Globus pallidus (tissue), 1 donor: ENCODE measurements around the gene ARID3B.
"Not testable (repeated sequence)": the region's sequence is repeated elsewhere in the genome, so short reads cannot be mapped to it uniquely, and the experiment has no call there.

Experiments
- DNase-seq: peaks from one replicate; pipeline ENCODE4 v3.0.0-alpha.2; 2015; ENCODE audit warnings: low spot score

ARID3B gene

DNA sequence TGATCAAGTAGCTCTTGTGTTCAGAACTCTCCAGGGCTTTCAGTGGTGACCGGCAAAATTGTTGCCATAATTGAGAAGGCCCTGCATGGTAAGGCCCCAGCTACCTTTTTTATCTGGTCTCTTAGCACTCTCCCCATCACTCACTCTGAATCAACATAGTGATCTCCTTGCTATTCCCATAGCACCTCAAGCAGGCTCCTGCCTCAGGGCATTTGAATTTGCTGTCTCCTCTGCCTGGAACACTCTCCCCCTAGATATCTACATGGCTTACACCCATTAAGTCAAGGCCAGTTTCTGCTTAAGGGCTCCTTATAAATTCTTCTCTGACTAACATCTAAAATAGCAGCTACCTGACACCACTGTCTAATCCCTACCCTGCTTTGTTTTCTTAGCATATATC, 3.3 kb upstream of the ARID3B start:
- no peak for DNase-seq

DNA sequence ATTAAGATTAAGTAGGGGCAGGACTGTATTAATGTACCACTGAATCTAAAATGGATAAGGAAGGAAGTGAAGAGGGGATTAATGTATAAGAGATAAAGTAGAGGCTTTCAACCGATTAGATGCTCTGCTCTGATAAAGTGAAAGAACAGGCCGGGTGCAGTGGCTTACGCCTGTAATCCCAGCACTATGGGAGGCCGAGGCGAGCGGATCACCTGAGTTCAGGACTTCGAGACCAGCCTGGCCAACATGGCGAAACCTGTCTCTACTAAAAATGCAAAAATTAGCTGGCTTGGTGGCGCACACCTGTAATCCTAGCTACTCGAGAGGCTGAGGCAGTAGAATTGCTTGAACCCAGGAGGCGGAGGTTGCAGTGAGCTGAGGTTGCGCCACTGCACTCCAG, 1.5 kb upstream of the ARID3B start:
- DNase-seq: not testable (repeated sequence)

DNA sequence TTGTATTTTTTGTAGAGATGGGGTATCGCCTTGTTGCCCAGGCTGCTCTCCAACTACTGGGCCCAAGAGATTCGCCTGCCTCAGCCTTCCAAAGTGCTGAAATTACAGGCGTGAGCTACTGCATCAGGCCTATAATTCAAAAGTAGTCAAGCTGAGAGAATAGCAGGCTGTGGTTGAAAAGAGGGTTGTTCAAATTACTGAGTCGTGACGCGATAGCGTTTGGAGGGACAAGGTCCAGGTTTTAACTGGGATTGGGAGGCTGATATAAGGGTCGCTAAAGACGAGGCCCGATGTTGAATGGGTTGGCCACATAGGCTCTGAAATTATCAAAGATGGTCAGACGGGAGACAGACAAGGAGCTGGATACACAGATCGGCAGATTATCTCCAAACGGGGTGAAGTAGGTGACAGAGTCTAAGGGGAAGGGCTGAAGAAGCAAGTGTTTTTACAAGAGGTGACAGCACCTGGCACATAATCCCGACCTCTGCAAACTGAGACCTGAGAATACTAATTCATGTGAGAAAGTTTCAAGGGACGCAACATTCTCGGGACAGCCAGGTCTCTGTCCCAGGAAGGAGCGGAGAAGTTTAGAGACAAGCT, 759 bp upstream of the ARID3B start:
- DNase-seq: no peak

DNA sequence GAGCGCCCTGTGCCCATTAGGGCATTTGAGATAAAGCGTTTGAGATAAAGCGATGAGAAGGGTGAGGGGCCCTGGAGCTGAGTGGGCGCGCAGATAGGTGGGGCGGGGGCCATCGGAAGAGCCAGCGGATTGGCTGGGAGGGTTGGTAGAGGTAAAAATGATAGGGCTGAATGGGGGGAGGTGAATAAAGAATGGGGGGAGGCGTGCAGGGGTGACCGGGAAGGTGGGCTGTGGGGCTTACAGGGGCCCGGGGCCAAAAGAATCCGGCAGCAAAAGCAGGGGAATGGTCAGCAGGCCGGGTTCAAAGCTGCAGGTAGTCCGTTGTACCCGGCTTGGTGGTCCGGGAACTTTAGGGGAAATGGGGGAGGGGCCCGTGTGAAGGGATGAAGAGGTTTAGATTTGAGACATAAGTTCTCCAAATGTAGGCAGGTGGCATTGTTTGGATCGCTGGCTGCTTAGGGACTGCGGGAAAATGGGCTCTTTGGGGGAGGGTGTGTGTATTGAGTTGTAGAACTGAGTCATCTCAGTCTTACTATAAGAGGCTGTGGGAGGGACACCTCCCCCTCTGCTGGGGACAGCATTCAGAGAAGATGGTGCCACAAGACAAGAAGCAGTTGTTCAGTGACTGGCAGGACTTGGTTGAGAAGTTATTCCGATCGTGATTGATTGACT, 610 bp downstream of the ARID3B start:
- DNase-seq: peak; percentile 39

DNA sequence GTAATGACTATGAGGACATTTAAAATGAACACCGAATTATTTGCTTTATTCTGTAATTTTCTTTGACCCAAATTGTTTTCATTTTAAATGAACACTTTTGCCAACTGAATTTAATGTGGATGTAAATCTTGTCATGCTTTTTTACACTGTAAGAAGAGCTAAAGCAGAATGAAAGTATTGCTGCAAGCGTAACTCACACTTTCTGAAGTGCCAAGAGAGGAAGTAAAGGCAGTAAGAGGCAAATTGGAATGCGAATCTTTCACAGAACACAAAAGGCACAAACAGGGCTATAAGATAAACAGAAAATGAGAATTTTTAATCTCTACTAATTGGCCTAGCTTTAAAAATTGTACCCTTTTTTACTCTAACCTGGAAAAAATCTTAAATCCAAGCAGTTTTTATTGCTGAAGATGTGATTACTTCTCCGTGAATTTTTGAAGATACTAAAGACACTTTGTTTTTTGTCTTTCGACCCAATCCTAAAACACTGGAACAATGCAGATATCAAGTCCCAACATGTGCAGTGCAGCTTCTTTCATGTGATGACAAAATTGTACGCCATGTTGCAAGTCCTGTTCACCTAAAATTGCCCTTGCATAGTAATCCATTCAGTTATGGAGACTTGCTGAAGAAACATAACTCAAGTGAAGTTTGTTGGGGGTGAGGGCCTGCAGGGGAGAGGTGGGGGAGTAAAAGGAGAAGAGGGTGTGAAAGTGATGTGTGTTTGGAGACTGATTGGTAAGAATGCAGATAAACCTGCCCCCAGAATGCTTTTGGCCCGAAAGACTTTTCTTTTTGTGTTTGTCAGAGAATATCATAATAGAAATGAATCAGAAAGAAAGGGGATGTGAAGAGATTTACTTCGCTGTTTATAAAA, 1.4 kb downstream of the ARID3B start:
- no peak for DNase-seq

DNA sequence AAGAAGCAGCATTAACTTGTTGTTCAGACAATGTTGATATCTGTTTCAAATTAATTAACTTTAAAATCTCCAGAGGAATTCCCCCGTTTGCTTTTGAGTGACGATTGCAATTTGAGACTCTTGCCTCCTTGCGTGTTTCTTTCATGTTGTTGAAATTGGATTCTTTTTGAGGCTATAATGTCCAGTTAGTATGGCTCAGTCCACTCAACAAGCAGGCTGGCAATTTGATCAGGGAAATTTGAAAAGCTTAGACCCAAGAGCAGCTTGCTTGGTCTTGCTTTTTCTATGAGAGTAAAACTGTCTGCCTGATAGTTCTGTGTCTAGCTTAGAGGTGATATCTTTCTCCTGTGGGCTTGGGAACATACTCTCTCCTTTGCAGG, 2.0 kb downstream of the ARID3B start:
- no peak for DNase-seq

DNA sequence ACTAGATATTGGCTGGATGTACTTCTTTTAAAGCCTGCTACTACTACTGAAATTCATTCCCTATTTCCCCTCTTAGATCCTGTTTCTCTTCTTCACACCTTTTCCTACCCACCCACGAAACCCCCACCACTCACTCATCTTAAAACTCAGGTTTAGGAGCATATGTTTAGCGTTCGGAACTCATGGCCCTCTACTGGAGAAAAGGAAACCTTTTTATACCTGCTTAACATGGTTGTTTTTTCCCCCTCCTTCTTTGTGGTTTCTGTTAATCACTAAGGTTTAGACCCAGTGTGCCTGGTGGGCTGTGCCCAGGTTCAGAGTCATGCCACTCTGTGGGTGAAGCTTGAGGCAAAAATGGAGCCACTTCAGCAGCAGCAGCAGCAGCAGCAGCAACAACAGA, 2.6 kb downstream of the ARID3B start:
- DNase-seq: no peak

DNA sequence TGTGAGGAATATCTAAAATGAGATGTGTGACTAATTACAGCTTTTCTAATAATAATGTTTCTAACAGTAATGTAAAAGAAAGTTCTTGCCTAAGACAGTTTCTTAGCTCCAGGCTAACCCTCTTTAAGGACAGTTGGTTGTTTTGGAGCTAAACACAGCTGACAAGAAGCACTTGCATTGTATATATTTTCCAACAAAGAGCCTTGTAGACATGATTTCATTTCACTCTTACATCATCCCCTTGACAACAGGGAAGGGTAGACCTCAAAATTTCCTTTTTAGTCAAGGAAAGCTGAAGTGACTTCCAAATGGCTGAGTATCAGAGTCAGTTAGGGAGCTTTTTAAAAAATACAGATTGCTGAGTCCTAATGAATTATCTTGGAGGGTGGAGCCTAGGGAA, 4.1 kb downstream of the ARID3B start:
- DNase-seq: no peak

DNA sequence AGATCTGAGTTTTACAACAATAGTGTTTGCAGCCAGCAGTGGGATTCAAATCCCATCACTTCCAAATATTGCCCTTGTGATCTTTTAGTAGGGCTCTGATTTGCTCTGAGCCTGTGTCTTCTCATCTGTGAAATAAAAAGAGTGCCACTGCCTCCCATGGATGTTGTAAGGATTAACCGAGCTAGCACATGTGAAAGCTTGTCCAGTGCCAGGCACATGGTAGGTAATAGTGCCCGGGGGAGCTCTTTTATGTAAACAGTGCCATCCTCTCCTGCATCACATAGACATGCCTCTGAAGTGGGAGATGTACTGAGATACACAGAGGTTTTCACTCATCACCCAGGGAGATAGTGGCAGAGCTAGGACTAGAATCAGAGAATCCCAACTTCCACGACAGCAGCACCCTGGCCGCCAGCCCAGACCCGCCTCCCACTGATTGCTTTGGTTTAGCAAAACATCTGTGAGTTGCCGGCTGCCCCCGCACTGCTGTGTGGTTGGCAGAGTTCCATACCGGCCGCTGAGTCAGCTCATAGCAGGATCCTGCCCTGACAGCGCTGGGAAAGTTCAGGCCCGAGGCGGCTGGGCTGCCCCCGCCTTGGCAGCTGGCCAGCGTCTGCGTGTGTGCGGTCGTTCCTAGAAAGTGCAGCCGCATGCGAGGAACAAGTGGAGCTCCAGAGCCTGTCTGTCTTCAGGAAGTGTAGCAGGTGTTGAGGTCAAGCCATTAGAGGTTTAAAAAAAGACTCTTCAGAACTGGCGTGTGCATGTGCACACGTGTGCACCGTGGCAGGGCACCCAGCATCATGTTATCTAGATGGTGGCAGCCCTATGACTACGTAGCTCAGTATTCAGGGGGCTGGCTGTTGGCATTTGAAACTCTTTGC, 5.0 kb downstream of the ARID3B start:
- peak; percentile 97 for DNase-seq

DNA sequence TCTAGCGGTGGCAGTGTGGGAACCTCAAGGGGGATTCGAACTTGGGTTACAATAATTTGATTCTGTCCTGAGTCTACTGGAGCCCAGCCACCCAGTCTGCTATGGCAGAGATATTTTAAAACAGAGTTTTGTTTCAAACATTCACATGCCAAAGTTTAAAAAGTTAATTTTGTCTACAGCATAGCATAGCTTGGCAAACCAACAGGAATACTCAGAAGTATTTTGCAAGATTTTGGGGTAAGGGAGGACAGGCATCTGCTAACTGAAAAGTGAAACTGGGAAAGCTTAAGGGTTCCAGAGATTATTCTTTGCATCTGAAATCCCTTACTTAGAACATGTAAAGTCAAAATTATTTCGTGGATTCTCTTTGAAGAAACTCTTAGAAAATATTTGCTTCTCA, 6.6 kb downstream of the ARID3B start:
- DNase-seq: no peak

DNA sequence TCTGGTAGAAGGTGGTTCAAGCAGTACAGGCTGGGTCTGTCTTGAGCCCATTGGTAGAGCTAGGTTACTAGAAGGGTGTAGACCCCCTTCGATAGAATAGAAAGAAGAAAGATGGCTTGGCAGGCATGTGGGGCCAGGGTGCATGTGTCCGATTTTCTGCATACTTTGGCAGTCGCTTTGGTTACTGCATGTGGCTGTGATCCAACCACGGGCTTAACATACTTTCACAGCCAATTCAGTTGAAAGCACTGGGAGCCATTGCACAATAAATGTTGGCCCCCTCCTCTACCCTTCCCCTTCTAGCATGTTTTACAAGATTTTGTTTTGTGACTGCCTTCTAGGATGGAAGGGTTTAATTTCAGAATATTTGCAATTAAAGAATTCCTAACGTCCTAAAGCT, 7.2 kb downstream of the ARID3B start:
- DNase-seq: no peak

DNA sequence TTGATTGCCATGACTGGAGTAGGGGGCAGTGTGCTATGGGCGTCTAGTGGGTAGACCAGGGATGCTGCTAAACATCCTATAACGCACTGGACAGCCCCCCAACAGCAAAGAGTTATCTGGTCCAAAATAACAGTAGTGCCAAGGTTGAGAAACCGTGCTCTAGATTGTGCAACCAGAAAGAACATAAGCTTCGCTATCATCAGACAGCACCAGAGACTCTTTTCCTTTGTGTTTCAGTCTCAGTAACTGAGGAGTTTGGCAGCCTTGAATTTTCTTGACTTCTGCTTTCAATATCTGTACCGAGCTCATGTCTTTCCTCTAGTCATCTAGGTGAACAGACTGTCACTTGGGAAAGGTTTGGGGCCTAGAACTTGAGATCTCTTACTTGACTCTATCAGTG, 8.8 kb downstream of the ARID3B start:
- DNase-seq: no peak

DNA sequence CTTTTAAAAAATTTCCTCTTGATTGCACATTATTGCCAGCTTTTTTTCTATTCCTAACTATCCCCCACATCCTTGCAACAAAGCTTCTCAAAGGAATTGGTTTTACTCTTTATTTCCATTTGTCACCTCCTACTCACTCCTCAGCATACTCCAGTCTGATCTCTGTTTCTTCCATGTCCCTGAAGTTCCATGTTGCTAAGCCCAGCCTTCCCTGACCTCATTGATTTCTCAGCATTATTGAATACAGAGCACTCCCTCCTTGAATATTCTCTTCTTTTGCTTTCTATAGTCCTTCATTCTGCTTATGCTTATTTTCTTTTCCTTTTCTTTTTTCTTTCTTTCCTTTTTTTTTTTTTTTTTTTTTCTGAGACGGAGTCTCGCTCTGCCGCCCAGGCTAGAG, 10.7 kb downstream of the ARID3B start:
- DNase-seq: no peak

DNA sequence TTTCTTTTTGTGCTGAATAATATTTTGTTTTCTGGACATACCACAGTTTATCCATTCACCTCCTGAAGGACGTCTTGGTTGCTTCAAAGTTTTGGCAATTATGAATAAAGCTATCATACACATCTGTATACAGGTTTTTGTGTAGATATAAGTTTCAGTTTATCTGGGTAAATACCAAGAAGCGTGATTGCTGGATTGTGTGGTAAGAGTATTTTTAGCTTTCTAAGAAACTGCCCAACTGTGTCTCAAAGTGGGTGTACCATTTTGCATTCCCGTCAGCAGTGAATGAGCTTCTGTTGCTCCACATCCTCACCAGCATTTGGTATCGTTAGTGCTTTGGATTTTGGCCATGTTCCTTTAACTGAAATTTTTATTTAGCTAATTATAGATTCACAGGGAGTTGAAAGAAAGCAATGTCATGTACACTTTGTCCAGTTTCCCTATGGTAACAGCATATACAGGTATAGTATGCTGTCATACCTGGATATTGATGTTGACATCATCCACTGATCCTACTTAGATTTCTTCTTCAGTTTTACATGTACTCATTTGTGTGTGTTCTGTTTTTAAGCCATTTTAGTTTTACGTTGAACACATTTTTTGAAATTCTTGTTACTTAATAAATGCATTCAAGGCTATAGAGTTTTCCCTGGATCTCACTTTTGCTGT, 11.9 kb downstream of the ARID3B start:
- DNase-seq: no peak

DNA sequence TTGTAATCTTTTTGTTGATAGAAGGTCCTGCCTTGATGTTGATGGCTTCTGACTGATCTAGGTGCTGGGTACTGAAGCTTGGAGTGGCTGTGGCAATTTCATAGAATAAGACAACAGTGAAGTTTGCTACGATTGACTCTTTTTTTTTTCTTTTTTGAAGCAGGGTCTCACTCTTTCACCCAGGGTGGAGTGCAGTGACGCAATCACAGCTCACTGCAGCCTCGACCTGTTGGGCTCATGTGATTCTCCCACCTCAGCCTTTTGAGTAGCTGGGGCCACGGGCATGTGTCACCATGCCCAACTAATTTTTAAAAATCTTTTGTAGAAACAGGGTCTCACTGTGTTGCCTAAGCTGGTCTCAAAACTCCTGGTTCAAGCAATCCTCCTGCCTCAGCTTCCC, 14.2 kb downstream of the ARID3B start:
- no peak for DNase-seq

DNA sequence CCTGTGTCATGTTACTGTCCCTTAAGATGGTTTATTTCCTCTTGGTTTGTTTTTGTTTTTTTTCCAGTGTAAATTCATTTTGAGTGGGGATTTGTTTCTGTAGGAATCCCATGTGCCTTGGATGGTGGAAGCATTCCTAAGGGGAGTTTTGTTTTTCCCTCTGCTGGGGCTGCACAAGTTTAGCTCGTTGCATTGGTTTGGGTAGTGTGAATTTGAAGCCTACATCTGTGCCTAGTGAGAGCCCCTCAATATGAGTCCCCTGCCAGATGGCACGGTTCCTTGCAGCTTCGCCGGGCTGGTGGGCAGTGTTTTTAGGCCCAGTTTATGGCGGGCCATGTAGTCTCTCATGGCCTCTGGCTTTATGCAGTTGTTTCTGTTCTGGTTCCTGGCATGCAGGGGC, 17.7 kb downstream of the ARID3B start:
- DNase-seq: no peak

DNA sequence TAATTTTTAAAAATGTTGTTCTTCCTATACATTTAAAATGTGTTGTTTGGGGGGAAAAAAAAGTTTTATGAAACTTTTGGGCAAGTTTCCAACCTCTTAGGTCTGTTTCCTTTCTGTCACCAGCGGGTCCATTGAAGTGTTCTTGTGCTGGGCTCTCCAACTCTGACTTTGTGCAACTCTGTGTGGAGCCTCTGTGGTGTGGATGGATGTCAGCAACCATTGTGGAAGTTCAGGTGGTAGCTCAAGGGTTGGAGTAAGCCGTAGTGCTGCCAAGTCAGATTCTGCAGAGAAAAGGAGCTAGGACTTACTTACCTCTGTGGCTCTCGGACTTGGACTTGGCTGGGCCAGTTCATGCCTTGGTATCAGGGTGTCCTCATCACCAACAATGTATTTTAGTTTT, 22.4 kb downstream of the ARID3B start:
- DNase-seq: no peak

DNA sequence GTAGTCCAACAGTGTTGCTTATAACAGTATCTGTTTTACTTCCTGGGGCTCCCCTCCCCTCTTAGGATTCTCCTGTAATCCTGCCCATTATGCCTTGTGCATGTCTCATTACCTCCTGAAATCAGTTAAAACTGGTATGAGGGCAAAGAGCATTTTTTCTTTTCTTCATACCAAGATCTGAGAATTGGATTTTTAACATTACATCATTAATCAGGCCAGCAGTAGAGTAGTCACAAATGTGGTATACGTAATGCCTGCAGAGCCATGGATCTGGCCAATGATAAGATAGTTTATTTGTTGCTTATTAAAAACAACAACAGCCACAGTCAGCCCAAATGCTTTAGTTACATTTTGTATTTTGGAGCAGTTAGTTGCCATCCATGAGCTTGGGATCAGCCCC, 23.2 kb downstream of the ARID3B start:
- no peak for DNase-seq

DNA sequence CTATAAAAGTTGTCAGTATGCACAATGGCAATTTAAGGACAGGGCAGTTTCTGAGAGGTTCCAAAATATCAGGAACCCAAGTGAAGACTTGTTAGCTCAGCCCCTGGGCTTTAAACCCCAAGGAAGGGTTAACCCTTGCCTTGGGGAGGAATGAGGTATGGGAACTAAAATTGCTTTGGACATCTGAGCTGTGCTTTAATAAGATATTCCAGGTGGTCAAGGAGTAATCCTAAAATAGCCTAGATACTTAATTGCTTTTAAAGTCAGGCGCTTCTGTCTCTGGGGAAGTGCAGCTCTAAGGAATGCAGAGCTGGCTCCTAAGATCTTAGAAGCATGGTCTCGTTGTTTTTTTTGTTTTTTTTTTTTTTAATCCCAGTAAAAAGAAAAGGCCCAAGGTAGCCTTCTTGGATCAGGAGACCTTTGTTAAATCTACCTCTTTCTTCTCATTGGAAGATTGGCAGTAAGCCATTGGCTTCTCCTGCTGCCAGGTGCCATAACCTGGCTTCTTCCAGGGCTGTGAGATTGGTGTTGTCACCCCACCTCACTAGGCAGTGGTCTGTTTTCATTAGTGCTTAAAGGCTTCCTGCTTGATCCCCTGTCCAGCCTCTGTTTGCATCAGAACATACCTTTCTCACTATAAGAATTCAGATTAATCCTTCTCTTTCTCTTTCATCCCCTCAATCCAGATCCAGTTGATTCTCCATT, 24.5 kb downstream of the ARID3B start:
- no peak for DNase-seq

DNA sequence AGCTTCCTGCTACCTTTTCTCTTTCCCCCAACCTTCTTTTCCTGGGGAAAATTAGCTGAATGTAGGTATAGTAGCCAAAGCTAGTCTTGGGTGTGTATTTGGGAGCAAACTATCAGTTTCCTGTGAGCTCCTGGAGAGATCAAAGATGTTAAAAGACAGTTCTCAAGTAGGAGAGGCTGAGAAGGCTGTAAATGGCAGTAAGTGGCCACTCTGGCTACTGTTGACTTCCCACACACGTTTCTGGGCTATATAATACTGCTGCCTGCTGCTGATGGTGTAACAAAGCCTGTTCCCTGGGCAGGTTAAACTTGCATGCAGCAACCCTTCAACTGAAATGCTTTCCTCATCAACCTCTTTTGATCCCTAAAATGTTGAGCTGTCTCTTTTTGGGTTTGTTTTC, 27.6 kb downstream of the ARID3B start:
- DNase-seq: no peak

DNA sequence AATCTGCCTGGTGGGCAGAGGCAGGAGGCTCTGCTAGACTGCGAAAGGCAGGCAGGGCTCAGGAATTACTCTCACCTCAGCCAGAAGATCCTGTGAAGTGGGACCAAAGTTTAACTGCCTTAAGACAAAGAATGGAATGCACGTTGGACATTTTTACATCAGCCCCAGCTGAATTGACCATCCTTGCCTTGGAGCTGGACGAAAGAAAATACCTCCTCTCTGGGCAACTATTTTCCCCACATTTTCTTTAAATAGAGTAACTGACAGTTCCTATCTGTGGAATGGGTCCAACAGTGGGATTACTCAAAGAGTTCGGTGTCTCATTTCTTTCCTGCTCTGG, 28.7 kb downstream of the ARID3B start:
- DNase-seq: no peak
